NCI-H146 treated with DMSO at 0.1 percent for 48 hours (cell line): ENCODE data around the gene CMTM2.
"Not testable (repeated sequence)": the region's sequence is repeated elsewhere in the genome, so short reads cannot be mapped to it uniquely, and the experiment has no call there.

Experiments used
- DNase-seq: peaks from one replicate; lab custom pipeline; 2025; ENCODE audit not compliant: unreplicated experiment; lab: John Stamatoyannopoulos, UW

CMTM2 gene

GRCh38 chr16:66605979-66606751 is 26.9 kb downstream of the CMTM2 start:
- DNase-seq, result no peak

- peak; percentile 17 for DNase-seq
Observed at GRCh38 chr16:66608241-66609138, 29.2 kb downstream of the CMTM2 start.

- DNase-seq, result no peak
Observed at GRCh38 chr16:66609139-66609510, 29.9 kb downstream of the CMTM2 start.

- DNase-seq, result no peak
Observed at GRCh38 chr16:66610111-66610820, 31.0 kb downstream of the CMTM2 start.

GRCh38 chr16:66611911-66612310 is 32.6 kb downstream of the CMTM2 start:
- DNase-seq, result not testable (repeated sequence)

- no peak for DNase-seq
Observed at GRCh38 chr16:66612422-66612821, 33.2 kb downstream of the CMTM2 start.

GRCh38 chr16:66614161-66614802 is 35.0 kb downstream of the CMTM2 start:
- DNase-seq, result no peak

- DNase-seq, result no peak
Observed at GRCh38 chr16:66616169-66616568, 36.9 kb downstream of the CMTM2 start.

- DNase-seq, result no peak
Observed at GRCh38 chr16:66616592-66616991, 37.3 kb downstream of the CMTM2 start.

GRCh38 chr16:66617010-66617434 is 37.8 kb downstream of the CMTM2 start:
- no peak for DNase-seq

- no peak for DNase-seq
Observed at GRCh38 chr16:66617728-66618127, 38.5 kb downstream of the CMTM2 start.

GRCh38 chr16:66618588-66619375 is 39.5 kb downstream of the CMTM2 start:
- DNase-seq, result no peak

GRCh38 chr16:66619534-66620428 is 40.5 kb downstream of the CMTM2 start:
- no peak for DNase-seq

GRCh38 chr16:66620429-66620795 is 41.1 kb downstream of the CMTM2 start:
- DNase-seq, result no peak

- no peak for DNase-seq
Observed at GRCh38 chr16:66621973-66622372, 42.7 kb downstream of the CMTM2 start.

GRCh38 chr16:66622863-66623262 is 43.6 kb downstream of the CMTM2 start:
- no peak for DNase-seq

GRCh38 chr16:66623755-66624154 is 44.5 kb downstream of the CMTM2 start:
- DNase-seq, result no peak

- not testable (repeated sequence) for DNase-seq
Observed at GRCh38 chr16:66627611-66628378, 48.5 kb downstream of the CMTM2 start.
